KBM-7 (cell line): Measurements from ENCODE around the gene INPP4B.

Source experiments
- DNase-seq: peaks from one replicate; pipeline ENCODE4 v3.0.0-alpha.2; 2015
- in situ Hi-C: fragments of 300-500 bp; cut with MboI; formaldehyde crosslinking; loops from 2 replicates; pipeline ENCODE4 v1.14.3; 2020; ENCODE audit warnings: low sequenced_read_pairs, low pct_unique_long_range_greater_than_20kb, mixed read lengths

INPP4B gene

GRCh38 chr4:142559986-142560385, 286.1 kb downstream of the INPP4B start:
- no peak for DNase-seq
- in situ Hi-C loops = no loop called here

GRCh38 chr4:142558851-142559250, 287.2 kb downstream of the INPP4B start:
- in situ Hi-C loops = no loop called here
- no peak for DNase-seq

DNA sequence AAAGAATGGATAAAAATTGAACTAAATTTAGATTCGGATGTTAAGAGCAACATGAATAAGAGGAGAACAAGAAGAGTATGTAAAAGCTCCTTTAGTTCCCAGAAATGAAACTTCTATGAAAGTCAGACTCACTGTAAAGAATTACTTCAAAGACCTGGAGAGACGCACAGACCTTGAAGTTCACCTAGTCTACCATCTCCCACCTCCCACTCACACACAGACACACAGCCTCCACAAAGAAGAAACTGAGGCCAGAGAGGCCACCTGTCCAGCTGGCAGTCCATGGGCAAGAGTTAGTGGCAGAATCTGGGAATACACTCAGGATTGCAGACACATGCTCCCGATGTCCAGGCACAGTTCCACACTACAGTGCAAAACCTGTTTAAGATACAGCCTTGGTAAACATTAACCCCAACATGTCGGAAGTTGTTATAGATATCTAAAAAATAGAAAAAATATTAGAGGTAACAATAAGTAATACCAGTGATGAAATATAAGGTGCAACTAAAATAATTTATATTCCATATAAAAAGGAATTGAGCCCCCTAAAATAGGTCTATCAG, 288.8 kb downstream of the INPP4B start:
- in situ Hi-C loops = no loop called here
- DNase-seq = no peak

GRCh38 chr4:142556570-142557238, 289.4 kb downstream of the INPP4B start:
- no peak for DNase-seq
- in situ Hi-C loops = no loop called here

- in situ Hi-C loops = no loop called here
- DNase-seq = no peak
Measured at GRCh38 chr4:142556048-142556447, 290.1 kb downstream of the INPP4B start.

- in situ Hi-C loops = no loop called here
- DNase-seq = no peak
Measured at GRCh38 chr4:142554412-142554811, 291.7 kb downstream of the INPP4B start.

GRCh38 chr4:142551517-142552305, 294.4 kb downstream of the INPP4B start:
- in situ Hi-C loops = no loop called here

GRCh38 chr4:142550965-142551364, 295.1 kb downstream of the INPP4B start:
- no peak for DNase-seq
- in situ Hi-C loops = no loop called here

More at GRCh38 chr4:142551517-142552305, 294.4 kb downstream of the INPP4B start:
- DNase-seq = no peak

- in situ Hi-C loops = no loop called here
- peak; percentile 41 for DNase-seq
Measured at GRCh38 chr4:142549726-142550463, 296.2 kb downstream of the INPP4B start.

GRCh38 chr4:142549248-142549647, 296.9 kb downstream of the INPP4B start:
- in situ Hi-C loops = no loop called here
- no peak for DNase-seq

DNA sequence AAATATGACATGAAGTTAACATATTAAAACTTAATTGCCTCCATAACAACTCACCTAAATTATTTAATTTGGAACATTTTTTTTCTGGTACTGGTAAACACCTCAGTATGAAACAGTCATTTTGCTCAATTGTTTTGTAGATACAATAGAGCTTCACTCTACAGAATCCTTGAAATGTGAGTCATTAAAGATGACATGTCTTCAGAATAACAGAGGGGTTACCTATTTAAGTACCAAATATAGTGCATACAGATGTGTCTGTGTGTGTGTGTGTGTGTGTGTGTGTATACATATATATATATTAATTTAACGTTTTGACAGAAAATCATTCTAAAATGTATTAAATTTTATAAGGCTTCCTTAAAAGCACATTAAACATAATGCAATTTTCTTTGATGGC, 297.6 kb downstream of the INPP4B start:
- no peak for DNase-seq
- in situ Hi-C loops = no loop called here

GRCh38 chr4:142547974-142548373, 298.1 kb downstream of the INPP4B start:
- in situ Hi-C loops = no loop called here
- no peak for DNase-seq

- in situ Hi-C loops = no loop called here
- DNase-seq = no peak
Measured at GRCh38 chr4:142544594-142544993, 301.5 kb downstream of the INPP4B start.

DNA sequence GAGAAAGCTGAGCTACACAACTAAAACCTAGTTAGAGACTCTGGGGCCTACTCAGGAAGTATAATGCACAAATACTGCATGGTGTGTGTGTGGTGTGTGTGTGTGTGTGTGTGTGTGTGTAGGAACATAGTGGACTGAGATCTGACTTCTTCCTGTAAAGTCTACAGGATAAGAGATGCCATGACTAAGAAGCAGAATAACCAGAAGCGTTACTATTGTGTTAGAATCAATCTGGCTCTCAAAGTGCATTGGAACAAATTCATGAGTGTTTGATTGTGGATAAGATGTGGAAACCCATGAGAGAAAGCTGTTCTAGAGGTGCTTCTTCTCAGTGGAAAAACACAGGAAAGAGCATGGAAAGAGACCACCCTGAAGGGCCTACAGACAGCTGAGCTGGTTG, 302.1 kb downstream of the INPP4B start:
- in situ Hi-C loops = no loop called here
- no peak for DNase-seq

DNA sequence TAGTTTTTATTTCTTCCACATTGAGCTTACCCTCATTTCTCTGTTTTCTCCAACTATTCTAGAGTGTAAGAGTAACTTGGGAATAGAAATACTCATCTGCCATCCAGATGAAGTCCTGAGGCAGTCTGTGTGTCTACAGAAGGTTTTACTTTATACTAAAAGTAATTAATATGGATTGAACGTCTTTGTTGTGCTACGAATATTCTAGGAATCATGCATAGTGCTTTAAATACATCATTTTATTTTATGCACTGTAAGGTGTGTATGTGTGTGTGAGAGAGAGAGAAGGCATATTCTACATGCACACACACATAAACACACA, 305.7 kb downstream of the INPP4B start:
- in situ Hi-C loops = no loop called here
- no peak for DNase-seq

DNA sequence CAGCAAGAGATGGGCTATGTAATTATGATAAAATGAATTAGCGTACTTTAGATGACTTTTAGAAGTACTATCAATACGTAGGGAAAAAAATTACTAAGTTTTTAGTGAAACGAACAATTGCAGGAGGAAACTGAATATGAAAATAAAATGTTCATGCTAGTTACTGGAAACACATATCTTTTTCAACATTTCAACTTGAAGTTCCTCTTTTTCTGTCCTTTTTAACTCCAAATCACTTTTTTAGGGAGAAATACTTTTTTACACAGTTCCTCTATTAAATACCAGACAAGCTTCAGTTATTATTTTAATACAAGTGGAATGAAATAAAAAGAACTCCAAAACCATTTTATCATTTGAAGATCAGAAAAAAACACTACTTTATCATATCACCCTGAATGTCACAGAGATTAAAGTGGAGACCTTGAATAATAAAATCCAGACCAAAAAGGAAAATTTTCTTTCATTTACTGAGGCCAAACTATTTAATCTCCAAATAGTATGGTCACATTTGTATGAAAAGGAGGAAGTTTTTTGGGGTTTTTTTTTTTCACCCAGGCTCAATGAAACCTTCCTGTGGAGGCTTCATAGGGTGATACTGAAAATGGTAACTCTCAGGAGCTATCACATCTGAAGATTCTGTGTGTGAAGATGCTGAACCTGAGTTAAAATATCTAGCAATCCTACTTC, 306.2 kb downstream of the INPP4B start:
- peak; percentile 28 for DNase-seq
- in situ Hi-C loops = no loop called here

GRCh38 chr4:142535009-142535408, 311.1 kb downstream of the INPP4B start:
- in situ Hi-C loops = no loop called here
- DNase-seq = no peak

DNA sequence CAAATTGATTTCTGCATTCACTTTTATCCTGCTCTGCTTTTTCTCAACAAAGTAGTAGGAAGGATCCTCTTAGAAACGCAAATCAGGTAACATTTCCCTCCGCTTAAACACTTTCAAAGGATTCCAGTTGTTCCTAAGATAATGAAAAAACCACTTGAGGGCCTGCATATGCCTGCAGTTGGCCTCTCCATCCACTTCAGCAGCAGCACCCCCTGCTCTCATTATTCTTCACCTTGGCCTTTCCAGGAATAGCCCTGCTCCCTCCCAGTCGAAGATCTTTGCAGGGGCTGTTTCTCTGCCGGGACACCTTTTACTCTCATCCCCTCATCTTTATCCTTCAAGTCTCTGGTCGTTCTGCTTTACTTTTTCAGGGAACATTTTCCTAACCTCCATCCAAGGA, 314.0 kb downstream of the INPP4B start:
- no peak for DNase-seq
- in situ Hi-C loops = no loop called here

GRCh38 chr4:142530728-142531127, 315.4 kb downstream of the INPP4B start:
- in situ Hi-C loops = no loop called here
- no peak for DNase-seq
